Ascending aorta (tissue), 2 donors: ENCODE measurements around the gene CEL. TPM values are rescaled to one million over a fixed set of nuclear protein-coding genes. Genes with fewer than 3 reads are reported as not detected.

Experiments
- DNase-seq, 2 donors: peaks; one replicate each; pipeline ENCODE4 v3.0.0-alpha.2; 2019; ENCODE audit warnings: low spot score in 2 of 2
- H3K27ac ChIP-seq, 2 donors: fragments of 200-600 bp; sonication (generic); one replicate each; pipeline ENCODE4 v1.5.1; 2016 to 2017; ENCODE audit warnings: mild to moderate bottlenecking in 1 of 2
- H3K27me3 ChIP-seq: fragments of 200-600 bp; sonication (generic); one replicate; pipeline ENCODE4 v1.5.1; 2017
- H3K36me3 ChIP-seq, 2 donors: fragments of 200-600 bp; sonication (generic); one replicate each; pipeline ENCODE4 v1.5.1; 2016
- H3K4me1 ChIP-seq, 2 donors: fragments of 200-600 bp; sonication (generic); one replicate each; pipeline ENCODE4 v1.5.1; 2016 to 2017; ENCODE audit warnings: mild to moderate bottlenecking in 1 of 2
- H3K4me3 ChIP-seq, 2 donors: fragments of 200-600 bp; sonication (generic); one replicate each; pipeline ENCODE4 v1.5.1; 2016 to 2017; ENCODE audit warnings: mild to moderate bottlenecking in 1 of 2
- H3K9me3 ChIP-seq, 2 donors: fragments of 200-600 bp; sonication (generic); one replicate each; pipeline ENCODE4 v1.5.1; 2016
- CTCF ChIP-seq, 3 experiments: fragments of 200-600 bp in 2 of 3; fragments of 450-650 bp in 1 of 3; sonication (generic) in 2 of 3; IDR thresholded peaks; one replicate each; pipeline ENCODE4 v1.5.1; 2016 to 2019; ENCODE audit warnings: antibody characterized with exemption in 3 of 3, mild to moderate bottlenecking in 1 of 3, moderate library complexity in 1 of 3
- intact Hi-C: fragments of 100-400 bp; cut with DNase I; formaldehyde crosslinking; loops from one replicate; pipeline ENCODE4 v1.15.1; 2023
- total RNA-seq: library from RNA; depleted of rRNA; stranded (reverse); fragments of >200 nt; gene quantifications from one replicate; pipeline ENCODE4 v1.1.0, GENCODE V29; 2016

CEL gene
- total RNA-seq, 1 donor from 2014 or later = not detected

GRCh38 chr9:133057006-133057405, 4.8 kb upstream of the CEL start:
- no peak overlapping the region for H3K27ac ChIP-seq
- H3K27me3 ChIP-seq = no peaks in the 10 kb centered on the region
- intact Hi-C loops = no loop called here
- H3K36me3 ChIP-seq = peaks cover 31 to 58% of the 10 kb centered on the region in 2 donors
- H3K4me3 ChIP-seq = no peak overlapping the region
- H3K9me3 ChIP-seq = no peaks in the 10 kb centered on the region
- no peaks in the 10 kb centered on the region for H3K4me1 ChIP-seq
- TF ChIP-seq CTCF (IDR thresholded peaks at IDR 0.05) = no peak
- no peak for DNase-seq

- Histone ChIP-seq H3K27me3 (no peaks in the 10 kb centered on the region), H3K4me3 (no peak overlapping the region), H3K9me3 (no peaks in the 10 kb centered on the region), H3K27ac (no peak overlapping the region), H3K4me1 (no peaks in the 10 kb centered on the region), H3K36me3 (peaks cover 25 to 53% of the 10 kb centered on the region in 2 donors)
- TF ChIP-seq CTCF (IDR thresholded peaks at IDR 0.05) = no peak
- no peak for DNase-seq
- intact Hi-C loops = no loop called here
Measured at GRCh38 chr9:133057553-133057952, 4.2 kb upstream of the CEL start.

- no peaks in the 10 kb centered on the region for H3K4me1 ChIP-seq
- TF ChIP-seq CTCF (IDR thresholded peaks at IDR 0.05) = no peak
- H3K27ac ChIP-seq = no peak overlapping the region
- H3K9me3 ChIP-seq = no peaks in the 10 kb centered on the region
- intact Hi-C loops = no loop called here
- peaks cover 24 to 48% of the 10 kb centered on the region in 2 donors for H3K36me3 ChIP-seq
- H3K4me3 ChIP-seq = no peak overlapping the region
- H3K27me3 ChIP-seq = no peaks in the 10 kb centered on the region
- no peak for DNase-seq
Measured at GRCh38 chr9:133058071-133058470, 3.7 kb upstream of the CEL start.

GRCh38 chr9:133058550-133059320, 3.0 kb upstream of the CEL start:
- Histone ChIP-seq H3K36me3 (peaks cover 24 to 41% of the 10 kb centered on the region in 2 donors), H3K9me3 (no peaks in the 10 kb centered on the region), H3K4me1 (no peaks in the 10 kb centered on the region), H3K4me3 (no peak overlapping the region), H3K27me3 (no peaks in the 10 kb centered on the region), H3K27ac (no peak overlapping the region)
- no peak for DNase-seq
- intact Hi-C loops = no loop called here
- no peak for TF ChIP-seq CTCF (IDR thresholded peaks at IDR 0.05)

GRCh38 chr9:133059623-133060022, 2.2 kb upstream of the CEL start:
- Histone ChIP-seq H3K4me3 (no peak overlapping the region), H3K9me3 (no peaks in the 10 kb centered on the region), H3K4me1 (no peaks in the 10 kb centered on the region), H3K27me3 (no peaks in the 10 kb centered on the region), H3K27ac (no peak overlapping the region), H3K36me3 (peaks cover 24 to 32% of the 10 kb centered on the region in 2 donors)
- intact Hi-C loops = no loop called here
- no peak for DNase-seq
- TF ChIP-seq CTCF (IDR thresholded peaks at IDR 0.05) = no peak
